AG10803 (cell line): ENCODE results near the gene ZNF592.

Experiments
- DNase-seq: peaks from one replicate; pipeline ENCODE4 v3.0.0; 2010; ENCODE audit warnings: low read depth
- H3K4me3 ChIP-seq: 2 replicates; pipeline ENCODE4 v1.5.1; 2011; ENCODE audit warnings: mild to moderate bottlenecking, low read length, control low read depth
- TF ChIP-seq, protein P1 (sequence below): conservative IDR thresholded peaks from 2 replicates; pipeline ENCODE4 v1.5.1; 2011; ENCODE audit warnings: mild to moderate bottlenecking, low read length, control low read depth, inconsistent platforms

ZNF592 gene

DNA sequence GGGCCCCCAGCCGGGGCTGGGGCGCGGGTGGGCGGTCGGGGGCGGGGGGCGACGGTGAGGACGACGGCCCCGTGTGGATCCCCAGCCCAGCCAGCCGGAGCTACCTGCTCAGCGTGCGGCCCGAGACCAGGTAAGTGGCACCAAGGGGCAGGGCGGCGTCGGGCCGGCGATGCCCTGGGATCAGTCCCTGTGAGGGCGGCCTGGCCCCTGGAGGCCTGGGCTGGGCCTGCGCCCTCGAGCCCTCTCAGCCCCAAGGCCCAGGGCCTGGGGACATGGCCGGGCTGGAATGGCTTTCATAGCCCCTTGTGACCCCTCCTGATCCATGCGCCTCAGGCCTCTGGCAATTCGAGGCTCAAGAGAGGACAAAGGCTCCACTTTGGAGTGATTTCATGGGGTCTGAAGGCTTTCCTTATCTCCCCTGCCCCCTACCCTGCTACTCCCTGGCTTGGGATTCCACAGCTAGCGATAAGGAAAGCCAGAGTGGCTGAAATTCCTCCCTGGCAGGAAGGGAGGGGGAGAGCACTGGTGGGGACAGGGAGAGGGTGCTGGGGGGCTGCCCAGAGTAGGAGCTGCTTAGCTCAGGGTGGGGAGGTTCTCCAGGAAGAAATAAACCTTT, 69.2 kb downstream of the ZNF592 start:
- DNase-seq: no peak
- TF ChIP-seq, protein P1, sequence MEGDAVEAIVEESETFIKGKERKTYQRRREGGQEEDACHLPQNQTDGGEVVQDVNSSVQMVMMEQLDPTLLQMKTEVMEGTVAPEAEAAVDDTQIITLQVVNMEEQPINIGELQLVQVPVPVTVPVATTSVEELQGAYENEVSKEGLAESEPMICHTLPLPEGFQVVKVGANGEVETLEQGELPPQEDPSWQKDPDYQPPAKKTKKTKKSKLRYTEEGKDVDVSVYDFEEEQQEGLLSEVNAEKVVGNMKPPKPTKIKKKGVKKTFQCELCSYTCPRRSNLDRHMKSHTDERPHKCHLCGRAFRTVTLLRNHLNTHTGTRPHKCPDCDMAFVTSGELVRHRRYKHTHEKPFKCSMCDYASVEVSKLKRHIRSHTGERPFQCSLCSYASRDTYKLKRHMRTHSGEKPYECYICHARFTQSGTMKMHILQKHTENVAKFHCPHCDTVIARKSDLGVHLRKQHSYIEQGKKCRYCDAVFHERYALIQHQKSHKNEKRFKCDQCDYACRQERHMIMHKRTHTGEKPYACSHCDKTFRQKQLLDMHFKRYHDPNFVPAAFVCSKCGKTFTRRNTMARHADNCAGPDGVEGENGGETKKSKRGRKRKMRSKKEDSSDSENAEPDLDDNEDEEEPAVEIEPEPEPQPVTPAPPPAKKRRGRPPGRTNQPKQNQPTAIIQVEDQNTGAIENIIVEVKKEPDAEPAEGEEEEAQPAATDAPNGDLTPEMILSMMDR: no peak
- H3K4me3 ChIP-seq: no peak overlapping the region

DNA sequence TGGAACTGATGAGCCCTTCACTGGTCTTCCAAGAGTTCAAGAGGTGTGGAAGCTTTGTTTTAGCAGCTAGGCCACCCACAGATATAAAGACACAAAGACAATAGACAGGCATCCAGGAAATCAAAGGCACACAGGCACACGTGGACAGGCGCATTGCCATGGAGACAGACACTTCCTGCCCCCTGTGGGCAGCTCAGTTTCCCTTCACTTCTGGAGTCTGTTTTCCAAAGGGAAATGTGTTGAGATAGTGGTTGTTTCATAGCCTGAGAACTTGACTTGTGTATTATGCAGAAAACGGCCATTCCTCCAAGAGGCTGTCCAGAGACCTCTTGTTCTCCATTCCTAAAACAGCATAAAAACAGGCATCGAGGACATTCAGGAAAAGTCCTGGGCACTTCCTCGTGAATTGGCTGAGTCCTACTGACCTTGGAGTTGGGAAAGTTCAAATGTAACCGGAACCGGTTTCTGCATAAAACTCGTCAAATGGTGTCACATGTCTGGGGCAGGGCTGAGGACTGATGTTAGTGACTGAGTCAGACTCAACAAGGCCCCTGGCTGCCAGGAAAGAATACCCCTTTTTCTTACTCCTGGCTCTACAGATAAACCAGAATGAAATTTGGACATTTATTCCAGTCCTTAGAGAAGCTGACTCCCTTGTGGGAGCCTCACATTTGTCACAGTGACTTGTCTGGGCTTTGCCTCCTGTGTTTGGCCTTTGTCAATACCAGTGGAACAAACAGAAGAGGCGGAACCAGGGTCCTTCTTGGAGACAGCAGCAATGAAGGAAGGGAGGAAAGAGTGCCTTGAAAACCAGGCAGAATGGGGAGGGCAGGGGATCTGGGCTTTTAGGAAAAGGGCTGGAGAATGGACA, 70.1 kb downstream of the ZNF592 start:
- TF ChIP-seq, protein P1: no peak
- no peak for DNase-seq
- H3K4me3 ChIP-seq: no peak overlapping the region

DNA sequence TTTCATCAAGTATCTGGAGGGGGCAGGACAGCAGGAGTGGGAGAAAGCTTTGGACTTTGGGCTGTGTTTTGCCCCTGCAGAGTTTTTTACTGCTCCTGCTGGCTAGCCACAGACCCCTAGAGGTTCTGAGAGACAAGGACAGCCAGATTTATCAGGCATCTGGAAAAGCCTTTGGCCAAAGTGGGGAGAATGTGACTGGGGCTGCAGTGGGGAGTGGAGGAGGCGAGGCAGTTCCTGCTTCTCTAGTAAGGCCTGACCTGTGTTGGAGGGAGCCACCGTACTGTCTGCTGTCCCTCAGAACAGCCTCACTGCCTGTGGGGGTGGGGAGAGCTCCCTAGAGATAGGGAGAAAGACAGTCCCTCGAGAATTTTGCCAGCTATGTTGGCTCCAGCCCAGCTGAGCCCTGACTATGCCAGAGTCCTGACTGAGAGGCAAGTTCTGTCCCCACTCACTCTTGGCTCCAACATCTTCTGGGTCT, 70.9 kb downstream of the ZNF592 start:
- no peak for DNase-seq
- TF ChIP-seq, protein P1: no peak
- H3K4me3 ChIP-seq: no peak overlapping the region

DNA sequence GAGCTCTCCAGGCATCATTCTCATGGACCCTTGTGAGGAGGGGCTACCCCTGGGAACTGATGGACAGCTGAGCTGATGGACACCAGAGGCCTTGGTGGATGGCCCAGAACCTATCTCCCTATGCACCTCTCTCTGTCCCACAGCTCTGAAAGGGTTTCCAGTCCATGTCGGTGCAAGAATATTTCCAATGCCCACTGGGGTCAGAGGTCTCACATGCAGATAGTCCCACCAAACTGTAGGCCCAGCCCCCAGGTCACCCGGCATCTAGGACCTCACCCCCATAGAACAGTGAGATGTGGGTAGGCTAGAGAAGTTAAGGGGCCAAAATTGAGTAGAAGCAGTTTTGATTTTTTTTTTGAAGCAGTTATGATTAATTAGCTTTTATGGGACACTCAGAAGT, 71.4 kb downstream of the ZNF592 start:
- TF ChIP-seq, protein P1: no peak
- no peak overlapping the region for H3K4me3 ChIP-seq
- no peak for DNase-seq

DNA sequence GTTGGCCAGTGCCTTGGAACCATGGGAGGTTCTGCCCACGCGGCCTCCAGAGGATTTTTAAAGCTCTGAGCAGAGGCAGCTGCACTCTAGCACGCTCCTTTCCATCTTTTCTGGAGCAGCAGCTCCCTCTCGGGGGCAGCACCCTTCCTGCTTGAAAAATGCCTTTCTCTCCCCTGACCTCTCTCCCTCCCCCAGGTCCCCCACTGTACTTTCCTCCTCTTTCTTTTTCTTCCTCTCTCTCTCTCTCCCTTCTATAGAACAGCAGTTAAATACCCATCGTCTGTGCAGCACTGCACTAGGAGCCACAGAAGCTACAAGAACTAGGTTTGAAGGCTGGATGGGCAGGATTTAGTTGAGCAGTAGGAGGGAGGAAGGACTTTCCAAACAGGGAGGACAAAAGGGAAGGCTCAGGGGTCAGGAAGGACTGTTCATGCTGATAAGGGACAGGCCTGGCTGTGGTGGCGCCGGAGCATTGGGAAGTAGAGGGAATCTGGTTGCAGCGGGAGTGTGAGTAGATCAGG, 73.2 kb downstream of the ZNF592 start:
- no peak for DNase-seq
- TF ChIP-seq, protein P1: no peak
- no peak overlapping the region for H3K4me3 ChIP-seq

DNA sequence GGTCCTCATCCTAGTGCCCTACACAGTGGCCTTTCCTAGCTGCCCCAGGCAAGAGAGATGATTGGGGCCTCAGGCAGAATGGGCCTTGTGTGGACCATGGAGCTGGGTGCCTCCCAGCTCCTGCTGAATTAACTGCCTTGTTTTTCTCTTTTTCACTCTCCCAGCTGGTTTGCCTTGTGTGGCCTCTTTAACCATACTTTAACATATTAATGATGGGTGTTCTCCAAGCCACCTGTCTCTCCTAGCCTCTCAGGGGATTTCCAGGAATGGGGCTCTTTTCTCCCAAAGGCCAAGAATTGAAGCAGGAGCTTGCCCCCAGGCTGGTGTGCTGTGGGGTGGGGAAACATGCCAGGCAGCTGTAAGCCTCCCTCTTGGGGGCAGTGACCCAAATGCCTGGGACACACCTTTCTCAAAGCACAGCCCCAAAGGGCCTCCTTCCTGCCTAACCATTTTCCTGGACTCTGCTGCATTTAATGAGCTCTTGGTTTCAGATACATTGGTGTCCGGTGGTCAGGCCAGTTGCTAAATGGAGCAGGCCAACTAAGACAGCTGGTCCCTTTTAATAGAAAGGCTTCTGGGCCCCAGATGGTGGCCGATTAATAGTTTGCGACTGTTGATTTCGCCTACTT, 74.4 kb downstream of the ZNF592 start:
- DNase-seq: no peak
- no peak overlapping the region for H3K4me3 ChIP-seq
- TF ChIP-seq, protein P1: no peak
